ENCODE data around the gene LMNA.
"Not testable (repeated sequence)": the region's sequence is repeated elsewhere in the genome, so short reads cannot be mapped to it uniquely, and the experiment has no call there.

Gene LMNA

DNA sequence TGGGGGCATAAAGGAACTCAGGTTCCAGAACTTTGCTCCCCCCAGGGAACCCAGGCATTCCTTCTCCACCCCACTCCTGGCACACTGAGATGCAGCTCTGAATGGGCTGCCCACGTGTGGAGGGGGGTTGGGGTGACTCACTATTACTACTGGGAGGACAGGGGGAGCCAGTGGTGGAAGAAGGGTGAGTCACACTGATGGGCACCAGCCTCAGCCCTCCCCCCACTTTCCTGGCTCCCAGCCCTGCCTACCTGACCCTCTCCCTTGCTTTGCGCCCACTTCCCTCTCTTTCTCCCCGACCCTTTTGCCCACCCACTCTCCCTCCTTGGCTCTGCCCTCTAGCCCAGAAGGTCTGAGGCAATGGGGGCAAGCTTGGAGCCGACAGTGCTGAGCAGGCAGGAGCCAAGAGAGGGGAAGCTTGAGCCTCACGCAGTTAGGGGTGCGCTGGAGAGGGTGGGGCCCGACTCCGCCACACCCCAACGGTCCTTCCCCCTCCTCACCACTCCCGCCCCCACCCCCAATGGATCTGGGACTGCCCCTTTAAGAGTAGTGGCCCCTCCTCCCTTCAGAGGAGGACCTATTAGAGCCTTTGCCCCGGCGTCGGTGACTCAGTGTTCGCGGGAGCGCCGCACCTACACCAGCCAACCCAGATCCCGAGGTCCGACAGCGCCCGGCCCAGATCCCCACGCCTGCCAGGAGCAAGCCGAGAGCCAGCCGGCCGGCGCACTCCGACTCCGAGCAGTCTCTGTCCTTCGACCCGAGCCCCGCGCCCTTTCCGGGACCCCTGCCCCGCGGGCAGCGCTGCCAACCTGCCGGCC lies at the start of gene LMNA:
TSS of gene LMNA (plus strand) at position 611 of the 818 bp plus-strand sequence. CDS start 208 bp downstream, outside the sequence.
- peak; percentile 65 for DNase-seq (ENCODE audit: low read depth)

DNA sequence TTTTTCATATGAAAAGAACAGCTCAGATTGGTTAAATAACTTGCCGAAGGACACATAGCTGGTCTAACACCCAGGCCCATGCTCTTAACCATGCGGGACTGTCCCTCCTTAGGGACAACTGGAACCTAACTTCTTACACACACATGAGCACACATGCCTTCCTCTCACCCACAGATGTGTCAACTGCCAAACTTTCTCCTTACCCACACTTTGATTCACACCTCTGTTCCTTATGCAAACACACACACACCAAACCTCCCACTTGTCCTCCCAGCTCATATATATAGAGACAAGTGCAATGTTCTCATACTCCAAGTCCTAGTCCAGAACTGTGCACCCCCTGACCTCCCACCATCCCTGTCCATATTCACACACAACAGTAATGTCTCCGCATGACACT lies 49.3 kb upstream of the LMNA start:
- no peak for DNase-seq (ENCODE audit: low read depth)

- no peak for DNase-seq (ENCODE audit: low read depth)
These were observed 48.6 kb upstream of the LMNA start for GRCh38 chr1:156065871-156066270.

DNA sequence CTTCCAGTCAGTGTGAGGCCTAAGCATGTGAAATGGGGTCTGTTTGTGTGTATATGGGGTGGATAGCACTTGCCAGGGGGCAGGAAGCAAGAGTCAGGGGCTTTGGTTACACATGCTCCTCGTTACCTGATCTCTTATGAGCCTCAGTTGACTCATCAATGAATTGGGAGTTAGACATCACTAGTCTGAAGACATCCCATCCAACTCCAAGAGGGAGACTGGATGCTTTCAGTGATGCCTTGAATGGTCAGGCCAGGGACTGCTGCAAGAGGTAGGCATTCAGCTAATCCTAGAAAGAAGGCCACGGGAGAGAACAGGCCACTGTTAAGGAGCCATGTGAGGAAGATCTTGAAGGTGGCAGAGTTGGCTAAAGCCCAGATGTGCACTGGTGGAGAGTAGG lies 47.2 kb upstream of the LMNA start:
- DNase-seq (ENCODE audit: low read depth), result no peak

GRCh38 chr1:156069490-156070455 lies 44.7 kb upstream of the LMNA start:
- no peak for DNase-seq (ENCODE audit: low read depth)

- DNase-seq (ENCODE audit: low read depth), result no peak
These were observed 44.0 kb upstream of the LMNA start for GRCh38 chr1:156070548-156070947.

DNA sequence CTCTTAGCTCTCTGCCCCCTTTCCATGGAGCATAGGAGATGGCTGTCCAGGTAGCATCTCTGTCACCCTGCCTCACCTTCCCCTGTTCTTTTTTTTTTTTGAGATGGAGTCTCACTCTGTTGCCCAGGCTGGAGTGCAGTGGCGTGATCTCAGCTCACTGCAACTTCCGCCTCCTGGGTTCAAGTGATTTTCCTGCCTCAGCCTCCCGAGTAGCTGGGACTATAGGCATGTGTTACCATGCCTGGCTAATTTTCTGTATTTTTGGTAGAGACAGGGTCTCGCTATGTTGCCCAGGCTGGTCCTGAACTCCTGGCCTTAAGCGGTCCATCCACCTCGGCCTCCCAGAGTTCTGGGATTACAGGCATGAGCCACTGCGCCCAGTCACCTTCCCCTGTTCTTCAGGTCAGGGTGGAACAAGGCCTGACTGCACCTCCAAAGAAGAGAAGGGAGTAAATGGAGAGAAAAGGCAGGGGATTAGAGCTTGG lies 43.1 kb upstream of the LMNA start:
- not testable (repeated sequence) for DNase-seq (ENCODE audit: low read depth)

DNA sequence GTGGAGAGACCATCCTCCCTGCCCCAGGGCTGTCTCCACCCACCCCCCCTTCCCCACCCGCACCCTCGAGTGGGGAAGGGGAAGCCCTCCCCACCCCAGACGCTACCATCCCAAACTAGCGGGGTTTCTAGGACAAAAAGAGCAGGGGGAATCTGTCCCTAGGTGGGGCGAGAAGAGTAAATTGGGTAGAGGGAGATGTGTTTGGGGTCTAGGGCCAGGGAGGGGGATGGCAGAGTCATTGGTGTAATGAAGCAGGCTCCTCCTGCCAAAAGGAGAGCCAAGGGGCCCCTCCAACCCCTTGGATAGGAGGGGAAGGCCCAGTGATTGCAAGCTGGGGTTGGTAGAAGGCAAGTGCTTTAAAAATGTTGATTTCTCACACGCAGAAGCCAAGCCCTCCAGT lies 42.3 kb upstream of the LMNA start:
- DNase-seq (ENCODE audit: low read depth), result no peak

GRCh38 chr1:156073110-156073687 lies 41.3 kb upstream of the LMNA start:
- no peak for DNase-seq (ENCODE audit: low read depth)

GRCh38 chr1:156073740-156074139 lies 40.8 kb upstream of the LMNA start:
- DNase-seq (ENCODE audit: low read depth), result no peak

GRCh38 chr1:156074661-156075060 lies 39.9 kb upstream of the LMNA start:
- DNase-seq (ENCODE audit: low read depth), result no peak

GRCh38 chr1:156075162-156075561 lies 39.3 kb upstream of the LMNA start:
- DNase-seq (ENCODE audit: low read depth), result no peak

DNA sequence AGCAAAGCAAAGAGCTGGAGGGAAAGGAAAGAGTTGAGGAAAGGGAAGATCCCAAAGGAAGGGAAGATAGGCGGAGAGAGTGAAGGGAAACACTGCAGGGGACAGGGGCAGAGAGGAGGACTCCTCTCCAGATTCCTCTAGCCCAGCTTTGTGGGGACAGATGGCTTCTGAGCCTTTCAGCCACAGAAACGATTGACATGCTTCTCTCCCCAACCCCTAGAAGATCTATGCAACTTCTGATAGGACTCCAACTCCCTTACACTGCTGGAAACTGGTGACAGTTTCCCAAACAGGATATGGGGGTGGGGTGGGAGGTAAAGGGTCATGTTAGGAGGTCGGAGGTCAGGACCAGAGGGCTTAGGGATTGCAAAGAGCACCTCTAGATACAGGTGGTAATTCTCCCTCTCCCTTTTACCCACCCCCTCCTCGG lies 38.7 kb upstream of the LMNA start:
- no peak for DNase-seq (ENCODE audit: low read depth)

DNA sequence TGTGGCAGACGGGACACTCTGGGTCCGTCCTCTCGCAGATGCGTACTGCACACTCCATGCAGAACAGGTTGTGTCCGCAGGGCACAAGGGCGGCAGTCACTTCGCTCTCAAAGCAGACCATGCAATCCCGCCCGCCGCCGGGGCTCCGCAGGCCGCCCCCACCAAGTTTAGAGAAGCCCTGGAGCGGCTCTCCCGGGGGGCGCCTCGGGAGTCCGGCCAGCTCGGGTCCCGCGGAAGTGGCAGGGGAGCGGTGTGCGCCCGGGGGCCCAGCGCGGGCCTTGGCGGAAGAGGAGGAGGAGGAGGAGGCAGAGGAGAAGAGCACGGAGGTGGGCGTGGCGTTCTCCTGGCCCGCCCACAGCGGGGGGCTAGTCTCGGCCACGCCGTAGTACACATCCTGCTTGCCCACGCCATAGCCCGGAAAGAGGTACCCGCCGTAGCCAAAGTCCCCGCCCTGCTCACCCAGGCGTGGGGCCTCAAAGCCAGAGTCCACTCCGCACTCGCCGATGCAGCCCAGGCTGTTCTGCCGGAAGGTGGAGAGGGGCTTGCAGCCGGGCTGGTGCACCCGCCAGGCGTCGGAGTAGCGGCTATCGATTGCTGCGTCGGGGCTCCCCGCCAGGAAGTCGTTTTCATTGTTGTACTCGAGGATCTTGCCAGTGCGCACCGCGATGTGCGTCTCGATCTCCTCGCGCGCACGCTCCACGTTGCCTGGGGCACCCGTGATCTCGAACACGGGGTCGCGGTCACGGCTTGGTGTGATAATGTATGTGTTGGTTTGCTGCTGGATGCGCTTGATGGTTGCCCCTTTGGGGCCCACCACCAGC lies 37.7 kb upstream of the LMNA start:
- no peak for DNase-seq (ENCODE audit: low read depth)

- DNase-seq (ENCODE audit: low read depth), result no peak
These were observed 37.1 kb upstream of the LMNA start for GRCh38 chr1:156077430-156077760.

GRCh38 chr1:156078728-156079127 lies 35.8 kb upstream of the LMNA start:
- DNase-seq (ENCODE audit: low read depth), result no peak

DNA sequence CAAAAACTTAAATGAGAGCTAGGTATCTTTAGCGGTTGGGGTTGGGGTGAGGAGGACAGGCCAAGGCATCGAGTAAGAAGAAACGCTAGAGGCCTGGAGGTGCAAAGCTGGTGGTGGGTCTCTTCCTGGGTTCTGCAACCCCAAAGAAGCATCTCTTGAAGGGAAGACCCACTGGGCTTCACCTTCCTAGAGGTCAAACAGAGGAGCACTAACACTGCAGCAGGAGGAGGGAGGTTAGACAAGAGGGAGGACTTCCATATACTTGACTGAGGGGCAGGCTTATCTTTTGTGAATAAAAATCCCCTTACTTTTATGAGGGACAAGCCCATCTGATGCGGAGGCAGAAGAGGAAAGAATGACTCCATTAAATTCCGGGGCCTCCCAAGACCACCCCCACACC lies 34.7 kb upstream of the LMNA start:
- no peak for DNase-seq (ENCODE audit: low read depth)

DNA sequence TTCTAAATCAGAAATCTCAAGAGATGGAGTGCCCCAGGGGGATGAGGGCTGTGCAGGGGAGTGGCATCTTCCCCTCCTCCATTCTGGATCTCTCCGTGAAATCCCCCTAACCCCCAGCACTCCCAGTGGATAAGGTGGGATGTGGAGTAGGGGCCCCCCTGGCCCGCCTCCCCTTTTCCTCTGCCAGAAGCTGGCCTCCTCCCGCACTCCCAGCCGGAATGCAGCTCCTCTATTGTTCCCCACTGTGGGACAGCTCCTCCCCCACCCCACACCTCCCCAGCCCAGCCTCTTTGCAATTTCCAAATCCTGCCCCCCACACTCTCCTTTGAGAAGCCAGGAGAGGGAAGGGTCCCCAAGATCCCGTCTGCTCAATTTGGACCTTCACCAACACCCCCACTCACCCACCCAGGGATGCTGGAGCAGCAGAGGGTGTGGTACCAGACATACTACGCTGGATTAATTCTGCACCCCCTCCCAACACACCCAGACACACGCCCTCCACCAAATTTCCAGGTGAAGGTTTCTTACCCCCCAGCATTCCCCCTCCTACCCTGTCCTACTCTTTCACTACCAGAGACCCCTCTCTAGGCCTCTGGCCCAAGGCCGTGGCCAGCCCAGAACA lies 34.2 kb upstream of the LMNA start:
- no peak for DNase-seq (ENCODE audit: low read depth)

DNA sequence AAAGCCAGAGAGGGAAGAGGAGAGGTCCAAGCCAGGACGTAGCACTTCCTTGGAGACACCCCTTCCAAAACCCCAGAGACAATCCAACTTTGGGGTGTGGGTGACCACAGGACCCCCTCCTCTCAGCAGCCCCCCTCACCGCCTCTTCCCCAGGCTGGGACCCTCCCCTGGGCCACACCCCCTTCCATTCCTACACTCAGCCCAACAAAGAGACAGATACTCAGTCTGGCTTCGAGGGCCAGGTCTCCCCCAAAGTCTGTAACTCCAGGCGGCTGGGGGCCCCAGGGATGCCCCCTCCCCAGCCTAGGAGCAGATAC lies 33.7 kb upstream of the LMNA start:
- DNase-seq (ENCODE audit: low read depth), result no peak

GRCh38 chr1:156081180-156081916 lies 33.2 kb upstream of the LMNA start:
- no peak for DNase-seq (ENCODE audit: low read depth)

- DNase-seq (ENCODE audit: low read depth), result no peak
These were observed 32.6 kb upstream of the LMNA start for GRCh38 chr1:156081917-156082308.

Data from activated T-helper 1 cell treated with Interleukin-2 at 50 U/mL for 16 hours (primary cell).